Measurements from ENCODE around the gene RAC2.
"Not testable (repeated sequence)": the region's sequence is repeated elsewhere in the genome, so short reads cannot be mapped to it uniquely, and the experiment has no call there.

RAC2 gene

DNA sequence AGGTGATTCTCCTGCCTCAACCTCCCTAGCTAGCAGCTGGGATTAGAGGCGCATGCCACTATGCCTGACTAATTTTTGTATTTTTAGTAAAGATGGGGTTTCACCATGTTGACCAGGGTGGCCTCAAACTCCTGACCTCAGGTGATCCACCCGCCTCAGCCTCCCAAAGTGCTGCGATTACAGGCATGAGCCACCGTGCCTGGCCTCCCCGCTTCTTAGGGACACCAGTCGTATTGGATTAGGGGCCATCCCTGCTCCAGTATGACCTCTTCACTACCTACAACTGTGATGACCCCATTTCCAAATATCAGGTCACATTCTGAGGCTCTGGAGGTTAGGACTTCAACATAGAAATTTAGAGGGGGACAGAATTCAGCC lies 42.6 kb downstream of the RAC2 start:
- DNase-seq, result not testable (repeated sequence)

- no peak for DNase-seq
Measured at GRCh38 chr22:37199760-37200108, 44.3 kb downstream of the RAC2 start.

DNA sequence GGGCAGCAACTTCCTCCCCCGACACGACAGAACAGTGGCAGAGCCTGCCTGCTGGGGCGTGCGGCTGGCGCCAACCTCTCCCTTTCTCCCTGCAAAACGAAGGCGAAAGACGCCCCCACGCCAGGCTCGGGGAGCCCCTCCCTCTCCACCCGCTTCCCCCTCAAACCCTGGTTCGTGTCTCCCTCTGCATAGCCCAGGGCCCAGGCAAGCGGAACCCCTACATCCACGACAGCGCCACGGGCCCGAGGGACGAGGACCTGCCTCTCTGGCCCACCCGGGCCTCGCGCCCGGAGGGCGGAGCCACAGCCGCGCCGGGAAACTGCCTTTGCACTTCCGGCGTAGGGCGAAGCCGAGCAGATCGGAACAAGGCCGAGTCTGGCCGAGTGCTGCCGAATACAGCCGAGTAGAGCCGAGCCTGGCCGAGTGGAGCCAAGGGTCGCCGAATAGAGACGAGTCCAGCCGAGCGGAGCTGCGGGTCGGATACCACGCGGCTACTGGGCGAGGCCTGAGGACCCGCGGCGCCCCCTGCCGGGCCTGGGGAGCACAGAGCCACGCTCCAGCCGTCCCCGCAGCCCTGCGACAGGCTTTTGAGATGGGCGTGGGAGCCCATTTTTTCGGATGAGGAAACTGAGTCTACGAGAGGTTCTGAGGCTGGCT lies 44.8 kb downstream of the RAC2 start:
- peak; percentile 37 for DNase-seq

DNA sequence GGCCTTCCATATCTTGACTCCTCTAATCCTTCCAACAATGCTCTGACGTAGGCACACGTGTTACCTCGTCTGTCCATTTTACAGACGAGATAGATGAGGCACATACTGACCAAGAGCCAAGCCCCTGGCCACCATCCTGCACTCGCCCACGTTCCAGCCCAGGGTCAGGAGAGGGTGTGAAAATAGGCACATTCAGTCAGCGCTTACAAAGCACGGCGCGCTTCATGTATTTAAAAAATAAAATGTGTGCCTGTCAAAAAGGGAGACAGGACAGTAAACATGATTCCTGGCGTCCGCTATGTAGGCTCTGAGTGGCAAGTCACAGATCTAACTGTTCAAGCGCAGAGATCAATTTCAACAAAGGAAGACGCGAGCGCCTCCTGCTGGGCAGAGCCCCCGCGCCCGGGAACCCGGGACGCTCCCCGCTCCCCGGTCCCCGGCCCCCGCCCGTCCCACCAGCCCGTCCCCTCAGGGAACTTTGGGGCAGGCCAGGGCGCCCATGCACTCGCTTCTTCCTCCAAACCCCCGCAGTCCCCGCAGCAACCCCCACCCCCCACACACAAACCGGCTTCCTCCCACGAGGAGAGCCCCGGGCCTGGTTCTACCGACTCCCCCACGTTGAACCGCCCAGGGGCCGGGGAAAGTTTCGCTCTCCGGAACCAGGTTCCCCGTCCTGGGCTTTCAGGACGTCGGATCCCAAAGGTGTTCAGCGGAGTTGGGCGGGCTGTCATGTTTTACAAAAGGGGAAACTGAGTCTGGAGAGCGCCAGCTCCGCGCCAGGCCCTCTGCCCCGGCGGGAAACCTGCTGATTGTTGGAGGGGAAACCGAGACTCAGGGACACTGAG lies 45.6 kb downstream of the RAC2 start:
- DNase-seq, result no peak

DNA sequence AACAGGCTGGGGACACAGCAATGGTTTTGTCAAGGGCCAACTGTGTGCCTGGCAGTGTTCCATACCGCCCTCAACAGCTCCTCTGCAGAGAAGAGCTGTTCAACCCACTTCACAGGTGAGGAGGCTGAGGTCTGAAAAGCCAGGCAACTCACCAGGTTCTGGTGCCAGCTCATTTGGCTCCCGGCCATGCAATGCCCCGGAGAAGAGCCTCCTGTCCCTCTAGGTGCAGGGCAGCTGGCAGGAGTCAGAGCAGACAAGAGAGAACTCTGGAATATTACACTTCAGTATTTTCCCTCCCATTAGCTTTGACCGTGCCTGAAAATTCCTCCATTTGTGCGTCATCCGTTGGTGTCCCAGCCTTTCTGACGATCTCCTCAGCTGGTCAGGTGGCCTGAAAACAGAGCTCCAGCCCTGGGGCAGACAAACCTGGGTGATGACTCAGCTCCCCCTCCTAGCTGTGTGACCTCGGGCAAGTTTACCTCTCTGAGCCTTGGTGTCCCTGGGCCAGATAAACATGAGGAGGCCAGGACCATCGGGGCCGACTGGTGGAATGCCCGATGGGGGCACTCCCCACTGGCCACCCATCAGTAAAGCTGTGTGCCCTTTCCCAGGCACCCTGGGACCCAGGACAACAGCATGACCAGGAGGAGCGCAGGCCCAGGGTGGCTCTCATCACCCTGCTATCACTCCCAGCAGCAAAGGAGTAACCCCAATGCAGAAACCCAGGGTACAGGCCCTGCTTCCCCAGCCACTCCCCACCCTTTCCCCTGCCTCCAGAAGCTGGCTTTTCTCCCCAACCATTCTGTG lies 46.4 kb downstream of the RAC2 start:
- DNase-seq, result no peak

GRCh38 chr22:37196539-37197450 lies 47.3 kb downstream of the RAC2 start:
- DNase-seq, result no peak

- DNase-seq, result no peak
Measured at GRCh38 chr22:37195921-37196320, 48.1 kb downstream of the RAC2 start.

- DNase-seq, result no peak
Measured at GRCh38 chr22:37194750-37195149, 49.3 kb downstream of the RAC2 start.

GRCh38 chr22:37193629-37194191 lies 50.4 kb downstream of the RAC2 start:
- no peak for DNase-seq

DNA sequence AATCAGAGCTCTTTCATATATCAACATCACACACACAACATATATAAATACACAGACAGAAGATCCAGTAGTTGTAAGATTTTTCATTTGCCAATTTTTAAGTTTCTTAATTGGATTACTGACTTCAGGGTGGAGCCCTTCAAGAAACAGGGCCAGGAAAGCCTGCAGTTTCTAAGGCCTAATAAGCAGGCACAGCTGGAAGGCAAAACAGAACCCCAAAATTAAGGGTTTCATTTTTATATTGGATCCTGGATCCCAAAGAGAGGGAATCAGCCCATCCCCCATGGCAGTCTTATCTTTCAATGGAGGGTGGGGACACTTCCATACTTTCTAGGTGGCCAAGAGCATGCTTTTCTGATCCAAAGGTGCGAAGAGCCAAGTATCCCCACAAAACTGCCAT lies 51.3 kb downstream of the RAC2 start:
- DNase-seq, result no peak

GRCh38 chr22:37192204-37192603 lies 51.9 kb downstream of the RAC2 start:
- DNase-seq, result no peak

DNA sequence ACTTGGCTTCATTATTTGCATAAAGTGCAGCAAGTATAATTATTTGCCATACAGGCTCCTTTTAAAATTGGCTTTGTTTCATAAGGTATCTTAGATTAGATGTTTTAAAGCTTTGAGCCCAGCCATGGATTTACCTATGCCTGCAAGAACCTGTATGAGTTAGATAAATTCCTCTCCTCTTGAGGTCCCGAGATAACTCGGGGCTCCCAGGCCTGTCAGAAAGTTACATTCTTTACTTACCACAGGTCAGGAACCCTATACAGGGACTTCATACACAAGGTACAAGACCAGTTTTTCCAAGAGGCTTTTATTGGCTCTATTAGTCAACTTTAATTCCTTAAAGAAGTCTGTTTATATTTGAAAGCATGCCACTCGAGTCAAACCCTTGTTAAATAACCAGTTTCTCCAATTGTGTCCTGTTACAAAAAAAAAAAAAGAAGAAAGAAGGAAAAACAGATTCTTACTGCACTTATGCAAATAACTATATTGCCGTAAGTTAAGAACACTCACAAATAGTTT lies 53.7 kb downstream of the RAC2 start:
- DNase-seq, result no peak

DNA sequence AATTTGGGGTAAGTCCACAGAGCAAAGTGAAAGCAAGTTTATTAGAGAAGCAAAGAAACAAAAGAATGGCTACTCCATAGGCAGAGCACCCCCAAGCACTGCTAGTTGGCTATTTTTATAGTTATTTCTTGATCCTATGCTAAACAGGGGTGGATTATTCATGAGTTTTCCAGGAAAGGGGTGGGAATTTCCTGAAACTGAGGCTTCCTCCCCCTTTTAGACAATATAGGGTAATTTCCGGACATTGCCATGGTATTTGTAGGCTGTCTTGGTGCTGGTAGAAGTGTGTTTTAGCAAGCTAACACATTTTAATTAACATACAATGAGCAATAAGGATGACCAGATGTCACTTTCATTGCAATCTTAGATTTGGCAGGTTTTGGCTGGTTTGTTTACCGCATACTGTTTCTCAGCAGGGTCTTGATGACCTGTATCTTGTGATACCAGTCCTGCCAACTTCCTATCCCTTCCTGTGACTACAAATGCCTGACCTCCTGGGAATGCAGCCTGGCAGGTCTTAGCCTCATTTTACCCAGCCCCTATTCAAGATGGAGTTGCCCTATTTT lies 55.1 kb downstream of the RAC2 start:
- no peak for DNase-seq

DNA sequence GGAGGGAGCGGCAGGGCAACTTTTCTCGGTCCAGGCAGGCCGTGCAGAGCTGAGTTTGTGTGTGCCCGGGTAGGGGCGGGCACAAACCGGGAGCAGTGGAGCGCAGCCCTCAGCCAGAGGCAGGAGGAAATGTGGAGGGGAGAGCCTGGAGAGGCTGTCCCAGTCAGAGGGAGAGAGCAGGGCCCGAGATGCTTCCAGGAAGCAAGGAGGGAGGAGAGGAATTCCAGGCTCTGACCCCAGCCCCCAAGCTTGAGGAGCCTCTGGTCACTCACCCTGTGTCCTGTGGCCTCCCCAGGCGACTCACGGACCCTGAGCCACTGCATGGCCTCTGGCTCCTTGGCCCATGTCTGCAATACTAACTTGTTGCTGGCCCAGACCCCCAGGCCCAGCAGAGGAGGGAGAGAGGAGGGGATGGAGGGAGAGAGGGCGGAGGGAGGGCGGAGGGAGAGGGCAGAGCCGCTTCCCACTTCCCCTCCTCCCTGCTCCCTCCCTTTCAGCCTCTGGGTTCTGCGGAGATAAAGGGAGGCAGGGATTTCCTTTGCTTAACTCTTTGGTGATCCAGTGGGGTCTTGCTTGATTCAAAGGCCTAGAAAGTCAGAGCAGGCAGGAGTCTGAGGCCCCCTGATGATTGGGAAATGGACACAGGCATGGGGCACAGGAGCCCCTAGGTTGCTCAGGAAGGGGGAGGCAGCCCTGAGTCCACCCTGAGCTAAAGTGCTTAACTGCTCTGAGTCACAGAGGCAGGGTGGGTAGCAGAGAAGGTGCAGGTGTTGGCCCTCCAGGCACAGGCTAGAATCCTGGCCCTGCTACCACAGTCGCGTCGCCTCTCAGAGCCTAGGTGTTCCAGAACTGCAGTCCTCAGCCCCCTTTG lies 55.9 kb downstream of the RAC2 start, which contains the start of gene C1QTNF6:
C1QTNF6 (minus strand) TSS at position 357 of the 871 bp plus-strand sequence; CDS start at position 323, 34 bp downstream.
- DNase-seq, result no peak

GRCh38 chr22:37187552-37187890 lies 56.5 kb downstream of the RAC2 start:
- DNase-seq, result no peak

DNA sequence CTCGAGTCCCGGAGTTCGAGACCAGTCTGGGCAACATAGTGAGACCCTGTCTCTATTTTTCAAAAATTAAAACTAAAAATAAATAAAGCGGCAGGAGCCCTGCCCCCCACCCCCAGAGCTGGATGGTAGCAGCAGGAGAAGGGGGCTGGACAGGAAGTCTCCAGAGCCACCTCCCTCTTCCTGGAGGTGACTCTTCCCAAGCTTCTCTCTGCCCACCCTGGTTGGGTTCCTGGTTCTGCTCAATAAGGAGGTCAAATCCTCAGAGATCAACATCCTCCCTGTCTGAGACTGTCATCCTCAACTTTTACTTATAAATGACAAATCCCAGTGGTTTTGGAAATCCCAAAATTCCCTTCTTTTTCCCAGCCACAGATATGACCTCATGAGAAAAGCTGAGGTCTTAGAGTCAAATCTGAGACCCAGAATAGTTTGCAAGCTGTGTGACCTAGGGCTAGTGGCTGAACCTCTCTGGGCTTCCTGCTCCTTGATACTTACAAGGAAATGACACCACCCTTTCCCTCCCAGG lies 57.0 kb downstream of the RAC2 start:
- DNase-seq, result no peak

DNA sequence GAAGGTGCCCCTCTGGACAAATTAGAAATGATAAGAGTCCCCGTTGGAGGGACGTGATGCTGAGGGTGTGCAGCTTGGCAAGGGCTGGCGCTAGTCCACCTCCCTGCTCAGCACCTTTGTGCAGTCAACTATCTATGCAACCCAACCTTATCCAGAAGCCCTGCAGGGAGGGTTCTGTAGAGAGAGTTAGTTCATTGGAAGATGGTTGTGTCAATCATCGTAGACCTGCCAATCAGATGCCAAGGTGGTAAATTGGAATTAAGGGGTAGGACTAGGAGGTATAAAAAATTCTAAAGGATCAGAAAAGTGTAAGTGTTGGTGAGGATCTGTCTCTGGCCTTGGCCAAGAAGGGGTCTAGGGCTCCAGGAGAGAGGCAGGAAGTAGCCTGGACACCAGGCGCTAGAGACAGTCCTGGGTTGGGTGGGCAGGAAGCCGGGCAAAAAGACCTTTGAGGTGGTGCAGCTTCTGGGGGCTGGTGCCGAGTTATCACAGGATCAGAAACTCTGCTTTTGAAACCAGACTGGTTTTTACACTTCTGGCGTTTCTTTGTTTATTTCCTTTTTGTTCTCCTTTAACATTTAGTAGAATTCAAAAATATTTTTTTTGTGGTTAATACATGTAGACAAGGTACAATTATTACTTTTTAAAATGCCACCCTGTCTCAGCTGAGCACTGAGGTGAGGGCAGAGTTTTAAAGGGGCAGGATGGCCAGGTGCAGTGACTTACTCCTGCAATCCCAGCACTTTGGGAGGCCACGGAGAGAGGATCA lies 57.7 kb downstream of the RAC2 start:
- no peak for DNase-seq

DNA sequence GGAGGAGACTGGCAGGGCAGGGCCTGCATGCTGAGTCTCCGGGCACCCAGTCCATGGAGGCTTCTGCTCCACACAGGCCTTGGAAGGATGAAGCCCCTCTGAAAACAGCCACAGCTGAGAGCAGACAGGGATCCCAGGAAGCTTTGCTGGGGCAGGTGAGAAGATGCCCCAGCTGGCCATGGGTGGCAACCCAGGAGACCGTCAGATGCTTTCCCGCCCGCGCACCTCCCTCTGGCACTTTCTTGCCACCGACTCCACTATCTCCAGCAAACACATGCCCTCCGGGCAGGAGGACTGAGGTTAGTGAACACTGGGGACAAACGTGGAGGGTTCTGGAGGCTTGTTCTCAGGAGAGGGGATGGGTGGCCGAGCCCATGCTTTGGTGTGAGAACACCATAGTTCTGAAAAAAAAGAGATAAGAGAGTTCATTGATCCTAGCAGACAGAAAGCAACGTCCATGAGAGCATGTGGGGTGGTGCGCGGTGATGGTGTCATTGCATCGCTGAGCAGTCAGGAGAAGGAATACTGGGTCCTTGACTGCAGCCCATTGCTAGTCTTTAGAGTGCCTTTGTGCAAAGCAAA lies 58.3 kb downstream of the RAC2 start:
- no peak for DNase-seq

Measured in NCI-H187 treated with DMSO at 0.1 percent for 48 hours (cell line).